LHCN-M2 (cell line): ENCODE results near the gene KCNMB4. TPM values are rescaled to one million over a fixed set of nuclear protein-coding genes. Genes with fewer than 3 reads are reported as not detected.
"Not testable (repeated sequence)": the region's sequence is repeated elsewhere in the genome, so short reads cannot be mapped to it uniquely, and the experiment has no call there.

ENCODE experiments used
- DNase-seq: peaks from one replicate; pipeline ENCODE4 v3.0.0-alpha.2; 2012; ENCODE audit warnings: low read depth
- total RNA-seq: library from RNA; depleted of rRNA; stranded (reverse); fragments of >200 nt; gene quantifications from 2 replicates; pipeline ENCODE4 v1.2.3, GENCODE V29; 2014

Gene KCNMB4
- total RNA-seq, 1 experiment from 2014 or later: 0.75 TPM

GRCh38 chr12:70372881-70373280, 6.8 kb downstream of the KCNMB4 start:
- no peak for DNase-seq

- DNase-seq: no peak
Measured at GRCh38 chr12:70379846-70380245, 13.8 kb downstream of the KCNMB4 start.

- no peak for DNase-seq
Measured at GRCh38 chr12:70383484-70383883, 17.4 kb downstream of the KCNMB4 start.

GRCh38 chr12:70383886-70384285, 17.8 kb downstream of the KCNMB4 start:
- DNase-seq: no peak

- DNase-seq: no peak
Measured at GRCh38 chr12:70386771-70387170, 20.7 kb downstream of the KCNMB4 start.

- DNase-seq: no peak
Measured at GRCh38 chr12:70389678-70390077, 23.6 kb downstream of the KCNMB4 start.

GRCh38 chr12:70392631-70393030, 26.5 kb downstream of the KCNMB4 start:
- not testable (repeated sequence) for DNase-seq

- peak; percentile 22 for DNase-seq
Measured at GRCh38 chr12:70393787-70394499, 27.9 kb downstream of the KCNMB4 start.

- no peak for DNase-seq
Measured at GRCh38 chr12:70398002-70398401, 31.9 kb downstream of the KCNMB4 start.

- no peak for DNase-seq
Measured at GRCh38 chr12:70398862-70399261, 32.8 kb downstream of the KCNMB4 start.

- DNase-seq: no peak
Measured at GRCh38 chr12:70399311-70399710, 33.2 kb downstream of the KCNMB4 start.

GRCh38 chr12:70400124-70400523, 34.0 kb downstream of the KCNMB4 start:
- DNase-seq: no peak

- DNase-seq: no peak
Measured at GRCh38 chr12:70402597-70402996, 36.5 kb downstream of the KCNMB4 start.

- no peak for DNase-seq
Measured at GRCh38 chr12:70403826-70404225, 37.7 kb downstream of the KCNMB4 start.

GRCh38 chr12:70408004-70408790, 42.1 kb downstream of the KCNMB4 start:
- DNase-seq: no peak

- DNase-seq: no peak
Measured at GRCh38 chr12:70415987-70416386, 49.9 kb downstream of the KCNMB4 start.

- DNase-seq: no peak
Measured at GRCh38 chr12:70417121-70417520, 51.0 kb downstream of the KCNMB4 start.

- no peak for DNase-seq
Measured at GRCh38 chr12:70418101-70418500, 52.0 kb downstream of the KCNMB4 start.

- no peak for DNase-seq
Measured at GRCh38 chr12:70422631-70423030, 56.5 kb downstream of the KCNMB4 start.

GRCh38 chr12:70426620-70427019, 60.5 kb downstream of the KCNMB4 start:
- no peak for DNase-seq

- DNase-seq: peak; percentile 3
Measured at GRCh38 chr12:70427611-70428010, 61.5 kb downstream of the KCNMB4 start.

GRCh38 chr12:70430400-70430799, 64.3 kb downstream of the KCNMB4 start:
- no peak for DNase-seq

- no peak for DNase-seq
Measured at GRCh38 chr12:70436836-70437235, 70.7 kb downstream of the KCNMB4 start.
